ENCODE data around the gene TGM2. TPM values are rescaled to one million over a fixed set of nuclear protein-coding genes. Genes with fewer than 3 reads are reported as not detected.

Gene TGM2
- total RNA-seq, 1 donor from 2014 or later: 135 TPM

- Histone ChIP-seq H3K27me3 (ENCODE audit: control insufficient read depth, insufficient read depth, low read length) (no peaks in the 10 kb centered on the region), H3K36me3 (ENCODE audit: control insufficient read depth, insufficient read depth, low read length) (no peaks in the 10 kb centered on the region), H3K4me3 (ENCODE audit: low read depth, low read length) (peak overlapping the region; percentile 60)
- DNase-seq (ENCODE audit: low read depth): no peak
- TF ChIP-seq CTCF (IDR thresholded peaks at IDR 0.05; ENCODE audit: insufficient read depth, low read length, poor library complexity, severe bottlenecking): no peak
Measured at GRCh38 chr20:38164069-38164468, 1.0 kb downstream of the TGM2 start.

- peak overlapping the region; percentile 60 for H3K4me3 ChIP-seq (ENCODE audit: low read depth, low read length)
Measured at GRCh38 chr20:38162878-38163875, 1.9 kb downstream of the TGM2 start.

GRCh38 chr20:38162149-38162548, 2.9 kb downstream of the TGM2 start:
- Histone ChIP-seq H3K27me3 (ENCODE audit: control insufficient read depth, insufficient read depth, low read length) (no peaks in the 10 kb centered on the region), H3K4me3 (ENCODE audit: low read depth, low read length) (no peak overlapping the region), H3K36me3 (ENCODE audit: control insufficient read depth, insufficient read depth, low read length) (no peaks in the 10 kb centered on the region)
- TF ChIP-seq CTCF (IDR thresholded peaks at IDR 0.05; ENCODE audit: insufficient read depth, low read length, poor library complexity, severe bottlenecking): no peak
- no peak for DNase-seq (ENCODE audit: low read depth)

More at GRCh38 chr20:38162878-38163875, 1.9 kb downstream of the TGM2 start:
- H3K27me3 ChIP-seq (ENCODE audit: control insufficient read depth, insufficient read depth, low read length): no peaks in the 10 kb centered on the region
- no peaks in the 10 kb centered on the region for H3K36me3 ChIP-seq (ENCODE audit: control insufficient read depth, insufficient read depth, low read length)
- no peak for TF ChIP-seq CTCF (IDR thresholded peaks at IDR 0.05; ENCODE audit: insufficient read depth, low read length, poor library complexity, severe bottlenecking)
- DNase-seq (ENCODE audit: low read depth): no peak

- DNase-seq (ENCODE audit: low read depth): no peak
- Histone ChIP-seq H3K36me3 (ENCODE audit: control insufficient read depth, insufficient read depth, low read length) (no peaks in the 10 kb centered on the region), H3K4me3 (ENCODE audit: low read depth, low read length) (no peak overlapping the region), H3K27me3 (ENCODE audit: control insufficient read depth, insufficient read depth, low read length) (no peaks in the 10 kb centered on the region)
- no peak for TF ChIP-seq CTCF (IDR thresholded peaks at IDR 0.05; ENCODE audit: insufficient read depth, low read length, poor library complexity, severe bottlenecking)
Measured at GRCh38 chr20:38161412-38161774, 3.7 kb downstream of the TGM2 start.

- H3K4me3 ChIP-seq (ENCODE audit: low read depth, low read length): no peak overlapping the region
- H3K27me3 ChIP-seq (ENCODE audit: control insufficient read depth, insufficient read depth, low read length): no peaks in the 10 kb centered on the region
- DNase-seq (ENCODE audit: low read depth): no peak
- TF ChIP-seq CTCF (IDR thresholded peaks at IDR 0.05; ENCODE audit: insufficient read depth, low read length, poor library complexity, severe bottlenecking): no peak
- no peaks in the 10 kb centered on the region for H3K36me3 ChIP-seq (ENCODE audit: control insufficient read depth, insufficient read depth, low read length)
Measured at GRCh38 chr20:38159957-38160756, 4.9 kb downstream of the TGM2 start.

Data from kidney epithelial cell (primary cell).